Caco-2 (cell line): ENCODE measurements around the gene APOA5. TPM values are rescaled to one million over a fixed set of nuclear protein-coding genes. Genes with fewer than 3 reads are reported as not detected.

ENCODE experiments used
- BruUV-seq: library from RNA; stranded (reverse); fragments of 400-500 nt; replicated peaks from 2 replicates; lab custom pipeline; 2021; lab: Mats Ljungman, UMichigan
- CTCF ChIA-PET: fragments of 300-600 bp; sonication (Branson Sonifier 250); formaldehyde crosslinking; loops from one replicate; lab custom pipeline; 2022; ENCODE audit warnings: antibody characterized with exemption; lab: Charles Lee
- POLR2A ChIA-PET: fragments of 300-600 bp; sonication (Branson Sonifier 250); formaldehyde crosslinking; loops from one replicate; lab custom pipeline; 2022; ENCODE audit warnings: antibody characterized with exemption; lab: Charles Lee
- DNase-seq, 2 experiments: peaks; one replicate each; pipeline versions ENCODE4 v3.0.0 to v3.0.0-alpha.2; 2020 to 2022
- H3K27me3 ChIP-seq: replicated peaks from 2 replicates; pipeline ENCODE4 v1.6.0; 2011; ENCODE audit warnings: low read length; ENCODE audit not compliant: control insufficient read depth, insufficient read depth
- H3K36me3 ChIP-seq: 2 replicates; pipeline ENCODE4 v1.5.1; 2011; ENCODE audit warnings: low read length; ENCODE audit not compliant: control insufficient read depth, insufficient read depth
- H3K4me1 ChIP-seq: fragments of 250-450 bp; sonication (Bioruptor Pico); 2 replicates; pipeline ENCODE4 v1.5.1; 2020; ENCODE audit warnings: mild to moderate bottlenecking
- H3K4me3 ChIP-seq: 2 replicates; pipeline ENCODE4 v1.5.1; 2011; ENCODE audit warnings: low read depth, mild to moderate bottlenecking, control low read depth, low read length
- H3K9me3 ChIP-seq: fragments of 250-450 bp; sonication (Bioruptor Pico); 2 replicates; pipeline ENCODE4 v1.5.1; 2020; ENCODE audit warnings: mild to moderate bottlenecking, moderate library complexity
- H3K27ac Mint-ChIP-seq: one replicate; pipeline ENCODE4 v1.8.0; 2022; ENCODE audit warnings: mixed read lengths; ENCODE audit not compliant: unreplicated experiment
- H3K27me3 Mint-ChIP-seq: one replicate; pipeline ENCODE4 v1.8.0; 2022; ENCODE audit warnings: mixed read lengths; ENCODE audit not compliant: insufficient read depth, unreplicated experiment
- H3K36me3 Mint-ChIP-seq: one replicate; pipeline ENCODE4 v1.8.0; 2022; ENCODE audit warnings: mild to moderate bottlenecking, mixed read lengths; ENCODE audit not compliant: insufficient read depth, unreplicated experiment
- H3K4me1 Mint-ChIP-seq: one replicate; pipeline ENCODE4 v1.8.0; 2022; ENCODE audit warnings: low read depth, mixed read lengths; ENCODE audit not compliant: unreplicated experiment
- H3K4me3 Mint-ChIP-seq: one replicate; pipeline ENCODE4 v1.8.0; 2022; ENCODE audit warnings: mild to moderate bottlenecking, moderate library complexity, mixed read lengths; ENCODE audit not compliant: unreplicated experiment
- H3K9me3 Mint-ChIP-seq: one replicate; pipeline ENCODE4 v1.8.0; 2022; ENCODE audit warnings: mixed read lengths; ENCODE audit not compliant: unreplicated experiment
- CTCF ChIP-seq, 2 experiments: fragments of 200-600 bp in 1 of 2; IDR thresholded peaks; 1 replicate in 1 of 2; 2 replicates in 1 of 2; pipeline versions ENCODE4 v1.5.1 to v1.8.0; 2011 to 2022; ENCODE audit warnings: antibody characterized with exemption in 1 of 2, control low read depth in 1 of 2, inconsistent platforms in 1 of 2, low read depth in 1 of 2, low read length in 1 of 2, mild to moderate bottlenecking in 1 of 2, moderate library complexity in 1 of 2; ENCODE audit not compliant: insufficient read depth in 1 of 2, severe bottlenecking in 1 of 2, unreplicated experiment in 1 of 2
- intact Hi-C: fragments of 100-400 bp; cut with micrococcal nuclease; formaldehyde crosslinking; loops from one replicate; pipeline ENCODE4 v1.10.0; 2022; ENCODE audit not compliant: unreplicated experiment
- total RNA-seq: library from RNA; stranded (reverse); gene quantifications from 2 replicates; pipeline ENCODE4 v1.2.3, GENCODE V29; 2022

APOA5 gene
- total RNA-seq, 1 experiment from 2014 or later, result 2.5 TPM

- POLR2A ChIA-PET, result interaction anchor here (0.8 to 1.3 kb wide), 2 partner anchors 8 to 357 kb away, joined by 3 read pairs; partner anchors contain the start of genes APOC3 and SIDT2
- Mint-ChIP-seq H3K4me3 (no peak overlapping the region), H3K9me3 (no peaks in the 10 kb centered on the region), H3K27me3 (no peaks in the 10 kb centered on the region), H3K4me1 (peaks cover 25% of the 10 kb centered on the region), H3K36me3 (no peaks in the 10 kb centered on the region), H3K27ac (no peak overlapping the region)
- no peak for TF ChIP-seq CTCF (IDR thresholded peaks at IDR 0.05; ENCODE audit: insufficient read depth in 1 of 2, low read depth in 1 of 2, low read length in 1 of 2, severe bottlenecking in 1 of 2, unreplicated experiment in 1 of 2)
- no peak overlapping the region for H3K4me3 ChIP-seq
- peaks cover 36% of the 10 kb centered on the region for H3K4me1 ChIP-seq
- H3K36me3 ChIP-seq, result no peaks in the 10 kb centered on the region
- no peaks in the 10 kb centered on the region for H3K9me3 ChIP-seq
- BruUV-seq, result no TSS peak
- intact Hi-C loops, result no loop called here
- no peaks in the 10 kb centered on the region for H3K27me3 ChIP-seq
- DNase-seq, result no peak
- CTCF ChIA-PET, result interaction anchor here (0.5 to 0.8 kb wide), 2 partner anchors 11 to 15 kb away, joined by 4 read pairs; no protein-coding TSS in a partner anchor
Measured at GRCh38 chr11:116821050-116821918, 29.6 kb upstream of the APOA5 start.

- Mint-ChIP-seq H3K9me3 (no peaks in the 10 kb centered on the region), H3K27ac (no peak overlapping the region)
- peaks cover 36% of the 10 kb centered on the region for H3K4me1 ChIP-seq
Measured at GRCh38 chr11:116819049-116819448, 27.4 kb upstream of the APOA5 start.

More at GRCh38 chr11:116819049-116819448, 27.4 kb upstream of the APOA5 start:
- POLR2A ChIA-PET, result no interaction called here
- intact Hi-C loops, result no loop called here
- BruUV-seq, result no TSS peak
- no peak for DNase-seq
- H3K4me3 Mint-ChIP-seq, result no peak overlapping the region
- H3K36me3 Mint-ChIP-seq, result peaks cover 6% of the 10 kb centered on the region
- TF ChIP-seq CTCF (IDR thresholded peaks at IDR 0.05; ENCODE audit: insufficient read depth in 1 of 2, low read depth in 1 of 2, low read length in 1 of 2, severe bottlenecking in 1 of 2, unreplicated experiment in 1 of 2), result no peak
- H3K4me1 Mint-ChIP-seq, result peaks cover 32% of the 10 kb centered on the region
- Histone ChIP-seq H3K9me3 (no peaks in the 10 kb centered on the region), H3K27me3 (no peaks in the 10 kb centered on the region), H3K36me3 (no peaks in the 10 kb centered on the region), H3K4me3 (no peak overlapping the region)
- CTCF ChIA-PET, result interaction anchor here (0.8 kb wide), 1 partner anchor 86 kb away, joined by 3 read pairs; no protein-coding TSS in a partner anchor
- no peaks in the 10 kb centered on the region for H3K27me3 Mint-ChIP-seq
